Left lobe of liver (tissue), 2 donors: ENCODE data around the gene IGIP. TPM values are rescaled to one million over a fixed set of nuclear protein-coding genes. Genes with fewer than 3 reads are reported as not detected.

Experiments used
- ATAC-seq: fragments of 200-7000 bp; cut with Tn5 transposase; one replicate; pipeline ENCODE4 v1.9.1; 2020; ENCODE audit warnings: mild to moderate bottlenecking, moderate library complexity
- DNase-seq: peaks from one replicate; pipeline ENCODE4 v3.0.0-alpha.2; 2020; ENCODE audit warnings: low spot score
- total RNA-seq: library from RNA; stranded (reverse); gene quantifications from one replicate; pipeline ENCODE4 v1.2.1, GENCODE V29; 2021
- donor health status: DM: no; HTN: no; CAD: no; lungs with moderate emphysema.
- donor health status: DM: no; HTN: yes; CAD: no.

Gene IGIP
- total RNA-seq, result 7.0 TPM

- no peak for DNase-seq
- no peak for ATAC-seq
Measured at GRCh38 chr5:140125637-140126036, at the start of gene IGIP. TSS of gene IGIP (plus strand) at chr5:140125937. CDS start at chr5:140128477, 2,540 bp downstream.

DNA sequence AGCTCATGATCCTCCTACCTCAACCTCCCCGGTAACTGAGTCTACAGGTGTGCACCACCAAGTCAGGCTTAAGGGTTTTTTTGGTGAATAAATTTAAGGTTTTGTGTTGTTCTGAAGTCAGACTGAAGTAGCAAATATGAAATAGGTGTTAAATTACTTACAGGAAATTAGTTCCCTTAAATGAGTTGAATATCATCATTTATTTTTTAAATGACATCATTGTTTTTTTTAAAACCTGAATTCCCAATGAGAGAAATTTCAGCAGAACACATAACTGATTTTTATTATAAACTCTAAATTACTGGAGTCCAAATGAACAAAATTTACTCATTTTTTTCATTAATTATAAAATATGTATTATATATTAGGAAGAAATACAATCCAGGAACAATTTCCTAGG is 49.6 kb upstream of the IGIP start:
- no peak for ATAC-seq
- no peak for DNase-seq

GRCh38 chr5:140076788-140077187 is 48.9 kb upstream of the IGIP start:
- DNase-seq (no peak), ATAC-seq (no peak)

GRCh38 chr5:140083120-140083519 is 42.6 kb upstream of the IGIP start:
- peak; percentile 64 for ATAC-seq

DNA sequence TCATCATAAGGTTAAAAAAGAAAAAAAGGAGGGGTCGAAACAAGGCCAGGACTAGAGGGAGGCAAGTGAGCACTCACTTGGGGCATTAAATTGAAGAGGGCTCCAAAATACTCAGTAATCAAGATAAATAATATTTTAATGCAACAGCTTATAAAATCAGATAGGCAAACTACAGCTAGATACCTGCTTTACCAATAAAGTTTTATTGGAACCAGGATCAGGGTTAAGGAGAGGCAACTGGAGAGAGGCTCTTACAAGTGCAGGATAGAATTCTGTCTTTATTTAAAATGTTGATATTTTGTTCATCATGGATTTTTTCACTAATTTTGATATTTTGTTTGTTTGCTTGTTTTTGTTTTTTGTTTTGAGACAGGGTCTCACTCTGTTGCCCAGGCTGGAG is 42.1 kb upstream of the IGIP start:
- ATAC-seq (no peak), DNase-seq (no peak)

More at GRCh38 chr5:140083120-140083519, 42.6 kb upstream of the IGIP start:
- no peak for DNase-seq

- DNase-seq (no peak), ATAC-seq (no peak)
Measured at GRCh38 chr5:140084541-140084940, 41.2 kb upstream of the IGIP start.

- ATAC-seq, result no peak
Measured at GRCh38 chr5:140090251-140090650, 35.5 kb upstream of the IGIP start.

GRCh38 chr5:140093179-140093578 is 32.6 kb upstream of the IGIP start:
- DNase-seq (no peak), ATAC-seq (no peak)

More at GRCh38 chr5:140090251-140090650, 35.5 kb upstream of the IGIP start:
- DNase-seq, result no peak

DNA sequence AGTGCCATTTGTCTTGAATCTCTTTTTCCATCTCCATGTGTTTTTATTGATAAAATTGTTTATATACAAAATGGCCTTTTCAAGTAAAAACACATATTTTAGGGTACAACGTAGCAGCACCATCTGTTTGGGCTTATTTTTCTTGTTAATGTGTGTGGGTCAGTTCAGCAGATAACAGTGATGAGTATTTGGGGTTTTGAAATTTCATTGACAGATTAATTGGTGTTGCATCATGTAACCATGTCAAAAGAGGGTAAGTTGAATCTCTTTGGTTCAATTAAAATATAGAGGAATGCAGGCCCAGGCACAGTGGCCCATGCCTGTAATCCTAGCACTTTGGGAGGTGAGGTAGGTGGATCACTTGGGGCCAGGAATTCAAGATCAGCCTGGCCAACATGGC is 31.9 kb upstream of the IGIP start:
- ATAC-seq, result no peak
- no peak for DNase-seq

DNA sequence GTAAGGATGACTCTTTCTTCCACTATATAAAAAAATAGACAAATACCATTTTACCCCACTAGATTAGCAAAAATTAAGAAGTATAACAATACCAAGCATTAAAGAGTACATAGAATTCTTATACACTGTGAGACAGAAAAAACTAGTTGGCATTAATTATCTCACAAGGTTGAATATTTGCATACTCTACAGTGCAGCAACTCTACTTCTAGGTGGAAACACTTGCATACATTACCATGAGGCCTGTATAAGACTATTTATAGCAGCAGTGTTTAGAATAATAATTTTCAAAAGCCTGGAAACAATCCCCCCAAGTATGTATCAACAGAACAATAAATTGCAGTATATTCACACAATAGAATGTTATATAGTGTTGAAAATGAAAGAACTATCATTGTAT is 30.8 kb upstream of the IGIP start:
- ATAC-seq, result no peak
- no peak for DNase-seq

GRCh38 chr5:140101179-140101578 is 24.6 kb upstream of the IGIP start:
- DNase-seq, result no peak
- ATAC-seq, result no peak

- DNase-seq, result no peak
- ATAC-seq, result no peak
Measured at GRCh38 chr5:140103154-140103553, 22.6 kb upstream of the IGIP start.

GRCh38 chr5:140104100-140104499 is 21.6 kb upstream of the IGIP start:
- DNase-seq, result no peak
- no peak for ATAC-seq

DNA sequence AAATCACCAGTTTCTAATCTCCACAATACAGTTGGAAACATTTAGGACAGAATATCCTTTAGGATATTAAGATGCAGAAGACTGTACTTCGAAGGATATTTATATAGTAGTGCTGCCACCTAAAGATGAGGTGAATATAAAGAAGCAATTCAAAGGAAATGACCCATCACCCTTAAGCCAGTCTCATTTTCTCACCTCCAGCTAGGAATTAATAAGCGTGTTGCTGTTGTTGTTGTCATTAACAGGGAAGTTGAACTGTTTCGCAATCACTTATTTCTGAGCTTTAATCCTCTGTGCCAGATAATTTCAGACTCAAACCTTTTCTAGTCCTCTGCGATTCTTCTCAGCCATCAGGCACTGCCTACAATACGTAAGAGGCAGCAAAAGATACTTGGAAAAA is 19.6 kb upstream of the IGIP start:
- DNase-seq (no peak), ATAC-seq (no peak)

GRCh38 chr5:140106805-140107311 is 18.9 kb upstream of the IGIP start:
- no peak for ATAC-seq
- DNase-seq, result no peak

DNA sequence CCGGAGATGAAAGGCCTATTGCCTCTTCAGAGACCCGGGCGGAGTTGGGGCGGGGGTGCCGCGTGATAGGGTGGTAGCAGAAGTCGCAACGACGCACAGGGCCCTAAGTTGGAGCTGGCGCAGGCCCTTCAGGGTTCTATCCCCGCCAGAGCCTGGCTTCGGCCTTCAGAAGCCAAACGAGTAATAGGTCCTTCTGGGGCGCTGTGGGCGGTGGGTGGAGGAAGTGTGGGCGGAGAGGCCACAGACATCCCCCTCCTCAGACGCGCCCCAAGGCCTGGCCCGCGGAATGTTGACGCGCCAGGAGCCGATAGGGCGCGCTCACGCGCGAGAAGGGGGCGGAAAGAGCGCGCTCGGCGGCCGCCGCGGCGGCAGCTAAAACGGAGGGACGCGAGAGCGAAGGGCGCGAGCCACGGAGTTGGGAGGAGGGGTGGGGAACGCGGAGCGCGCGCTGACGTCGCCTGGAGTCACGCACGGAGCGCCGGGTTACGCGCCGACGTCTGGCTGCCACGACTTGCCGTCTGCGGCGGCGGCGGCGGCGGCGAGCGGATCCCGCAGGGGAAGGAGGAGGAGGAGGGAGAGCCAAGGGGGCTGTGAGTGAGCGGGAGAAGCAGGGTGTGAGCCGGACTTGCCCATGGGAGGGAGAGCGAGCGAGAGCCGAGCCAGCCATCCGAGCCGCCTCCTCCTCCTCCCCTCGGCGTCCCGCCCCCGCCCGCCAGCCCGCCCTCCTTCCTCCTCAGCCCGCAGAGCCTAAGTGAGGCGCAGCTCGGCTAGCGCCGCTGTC is 18.2 kb upstream of the IGIP start:
- ATAC-seq (peak; percentile 90), DNase-seq (peak; percentile 96)

DNA sequence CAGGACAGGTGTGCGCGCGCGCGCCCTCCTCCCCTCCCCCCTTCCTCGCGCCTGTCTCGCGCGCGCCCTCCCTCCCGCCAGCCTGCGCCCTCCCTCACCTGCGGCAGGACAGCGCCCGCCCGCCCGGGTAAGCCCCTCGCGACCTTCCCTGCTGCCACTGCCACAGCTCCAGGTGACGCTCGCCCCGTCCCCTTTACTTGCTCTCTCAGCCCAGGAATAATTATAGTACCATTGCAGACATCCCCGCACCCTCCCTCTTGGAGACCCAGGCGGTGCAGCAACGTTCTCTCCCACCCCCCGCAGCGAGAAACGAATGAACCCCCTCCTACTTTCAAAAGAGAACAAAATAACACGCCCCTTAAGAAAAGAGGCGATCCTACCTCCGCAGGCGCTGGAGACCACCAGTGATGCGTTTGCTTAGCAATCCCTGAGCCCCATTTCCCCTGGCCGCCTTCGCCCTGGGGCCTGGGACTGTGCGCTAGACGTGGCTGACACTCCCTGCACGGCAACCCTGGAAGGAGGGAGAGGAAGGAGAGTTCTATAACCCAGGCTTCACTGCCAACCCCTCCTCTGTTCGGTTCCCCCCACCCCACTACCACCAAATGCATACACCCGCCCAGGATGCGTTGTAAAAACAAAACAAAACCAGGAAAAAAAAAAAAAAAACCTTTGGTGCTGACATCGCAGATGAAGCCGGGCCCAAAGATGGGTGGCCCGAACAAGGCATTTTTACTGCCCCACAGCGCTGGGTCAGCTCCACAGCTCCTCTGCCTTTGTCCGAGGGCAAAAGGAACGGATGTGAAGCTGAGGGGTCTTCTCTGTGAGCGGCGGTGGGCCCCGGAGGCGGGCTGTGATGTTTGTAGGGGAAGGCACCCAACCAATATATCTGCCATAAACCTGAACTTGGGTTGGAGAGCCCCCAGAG is 17.4 kb upstream of the IGIP start:
- DNase-seq, result no peak
- peak; percentile 24 for ATAC-seq

DNA sequence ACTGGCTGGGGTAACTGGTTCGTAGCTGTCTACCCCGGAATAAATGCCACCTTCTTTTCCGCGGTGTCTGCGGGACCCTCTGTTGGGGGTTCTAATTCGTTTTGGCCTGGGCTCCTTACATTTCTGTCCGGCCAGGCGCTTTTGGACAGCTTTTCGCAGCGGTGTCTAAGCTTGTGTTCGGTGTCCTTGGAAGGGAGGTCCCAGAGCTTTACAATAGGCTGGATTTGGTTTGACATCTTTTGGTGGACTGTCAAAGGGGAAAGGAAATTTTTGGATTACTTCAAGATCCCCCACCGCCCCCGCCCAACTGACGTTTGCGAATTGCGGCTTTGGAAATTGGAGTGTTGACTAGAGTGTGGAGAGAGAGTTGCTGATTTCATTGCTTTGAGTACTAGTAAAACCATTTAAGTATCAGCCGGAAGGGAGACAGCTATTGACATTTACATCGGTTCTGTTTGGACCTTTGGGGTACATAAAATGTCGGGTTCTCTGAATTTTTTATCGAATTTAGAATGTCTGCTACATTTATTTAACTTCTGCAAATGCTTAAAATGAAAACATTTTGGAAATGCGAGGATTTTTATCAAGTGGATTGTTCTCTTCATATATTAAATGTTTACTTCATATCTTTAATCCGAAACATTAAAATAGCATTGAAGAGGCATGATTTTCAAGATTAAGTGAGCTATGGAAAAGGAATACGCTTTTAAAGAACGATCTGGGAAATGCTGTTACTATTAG is 16.5 kb upstream of the IGIP start:
- no peak for DNase-seq
- no peak for ATAC-seq

- ATAC-seq (no peak), DNase-seq (no peak)
Measured at GRCh38 chr5:140109759-140110645, 15.7 kb upstream of the IGIP start.

DNA sequence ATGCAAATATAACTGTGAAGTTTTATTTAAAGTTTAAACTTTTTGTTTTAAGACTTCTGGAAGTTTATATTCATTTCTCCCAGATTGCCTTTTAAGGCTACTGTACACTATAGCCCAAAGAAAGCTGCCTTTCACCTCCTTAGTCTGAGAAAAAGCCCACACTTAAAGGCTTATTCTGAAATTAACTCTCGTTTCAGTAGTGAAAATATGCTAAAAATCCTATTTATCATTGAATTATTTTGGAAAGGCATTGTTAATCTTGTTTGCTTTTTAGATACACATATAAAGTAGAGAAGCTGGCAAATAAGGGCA is 15.1 kb upstream of the IGIP start:
- no peak for DNase-seq
- no peak for ATAC-seq
